ENCODE results near the gene UGP2.

UGP2 gene

DNA sequence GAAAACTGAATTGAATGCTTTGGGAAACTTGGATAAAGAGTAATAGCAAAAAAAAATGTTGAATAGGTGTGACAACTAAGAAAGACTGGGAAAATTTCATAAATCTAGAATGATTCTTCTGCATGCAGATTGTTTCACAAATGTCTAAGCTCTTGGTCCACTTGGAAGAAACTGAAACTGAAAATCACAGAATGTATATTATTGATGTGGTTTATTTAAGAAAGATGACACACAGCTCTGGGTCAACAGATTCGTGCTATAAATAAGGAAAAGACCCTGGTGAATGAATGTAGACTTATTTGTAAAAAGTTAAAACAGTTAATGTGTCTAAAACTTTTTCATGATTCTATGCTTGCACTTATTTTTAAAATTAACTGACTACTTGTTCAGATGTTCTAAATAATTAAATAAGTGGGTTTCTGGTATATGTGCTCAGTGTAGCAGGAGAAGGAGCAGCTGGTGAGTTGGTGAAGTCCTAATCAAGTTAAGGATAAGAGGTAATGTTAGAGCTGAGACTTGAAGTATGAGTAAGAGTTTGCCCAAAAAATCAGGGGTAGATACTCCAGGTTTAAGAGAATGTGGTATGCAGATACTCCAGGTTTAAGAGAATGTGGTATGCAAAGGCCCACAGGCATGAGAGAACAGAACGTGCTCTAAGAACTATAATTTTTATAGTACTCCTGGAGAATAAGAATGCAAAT is 24.5 kb downstream of the UGP2 start:
- no peaks in the 10 kb centered on the region for H3K9me3 ChIP-seq (ENCODE audit: insufficient read depth, low read length)
- TF ChIP-seq YY1 (IDR thresholded peaks at IDR 0.05; ENCODE audit: insufficient read depth, insufficient read length): no peak
- no peak for TF ChIP-seq SUZ12 (IDR thresholded peaks at IDR 0.05; ENCODE audit: extremely low read depth, insufficient read depth, insufficient read length)
- no peak for TF ChIP-seq ZNF274 (IDR thresholded peaks at IDR 0.05; ENCODE audit: low read depth, low read length)
- no peak for DNase-seq (ENCODE audit: low read depth, low spot score)
- H3K27me3 ChIP-seq (ENCODE audit: insufficient read depth, insufficient read length): no peaks in the 10 kb centered on the region
- no peaks in the 10 kb centered on the region for H3K4me1 ChIP-seq (ENCODE audit: insufficient read depth, insufficient read length)
- no peak overlapping the region for H3K4me3 ChIP-seq (ENCODE audit: insufficient read length, low read depth)
- peaks cover 40% of the 10 kb centered on the region for H3K36me3 ChIP-seq (ENCODE audit: insufficient read depth, insufficient read length, low read length)
- no peak overlapping the region for H3K9ac ChIP-seq (ENCODE audit: insufficient read length, low read depth)

DNA sequence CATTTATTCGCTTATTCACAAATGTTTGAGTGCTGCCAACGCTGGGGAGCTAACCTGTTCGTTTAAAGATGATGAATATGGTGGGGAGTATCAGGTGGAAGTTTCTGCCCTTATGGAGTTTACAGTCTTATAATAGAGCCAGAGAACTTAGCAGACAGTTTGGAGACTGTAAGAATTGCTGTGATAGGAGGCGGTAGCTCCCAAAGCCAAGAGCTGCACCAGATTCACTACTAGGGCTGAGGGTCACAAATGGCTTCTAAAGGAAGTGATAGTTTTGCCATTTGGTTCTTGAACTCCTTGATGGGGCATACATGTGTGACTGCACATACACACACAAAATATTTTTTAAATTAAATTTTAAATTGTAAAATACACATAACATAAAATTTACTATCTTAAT is 29.0 kb downstream of the UGP2 start:
- TF ChIP-seq SUZ12 (IDR thresholded peaks at IDR 0.05; ENCODE audit: extremely low read depth, insufficient read depth, insufficient read length) (no peak), YY1 (IDR thresholded peaks at IDR 0.05; ENCODE audit: insufficient read depth, insufficient read length) (no peak), ZNF274 (IDR thresholded peaks at IDR 0.05; ENCODE audit: low read depth, low read length) (no peak)
- Histone ChIP-seq H3K4me1 (ENCODE audit: insufficient read depth, insufficient read length) (no peaks in the 10 kb centered on the region), H3K9ac (ENCODE audit: insufficient read length, low read depth) (no peak overlapping the region), H3K36me3 (ENCODE audit: insufficient read depth, insufficient read length, low read length) (peaks cover 28% of the 10 kb centered on the region), H3K27me3 (ENCODE audit: insufficient read depth, insufficient read length) (no peaks in the 10 kb centered on the region), H3K4me3 (ENCODE audit: insufficient read length, low read depth) (no peak overlapping the region), H3K9me3 (ENCODE audit: insufficient read depth, low read length) (peaks cover 13% of the 10 kb centered on the region; the same call in 1 of the 2 replicates)
- DNase-seq (ENCODE audit: low read depth, low spot score): no peak

GRCh38 chr2:63871864-63872263 is 30.2 kb downstream of the UGP2 start:
- no peaks in the 10 kb centered on the region for H3K4me1 ChIP-seq (ENCODE audit: insufficient read depth, insufficient read length)
- peaks cover 35% of the 10 kb centered on the region for H3K36me3 ChIP-seq (ENCODE audit: insufficient read depth, insufficient read length, low read length)
- no peak overlapping the region for H3K9ac ChIP-seq (ENCODE audit: insufficient read length, low read depth)
- no peak for DNase-seq (ENCODE audit: low read depth, low spot score)
- H3K9me3 ChIP-seq (ENCODE audit: insufficient read depth, low read length): peaks cover 13% of the 10 kb centered on the region; the same call in 1 of the 2 replicates
- H3K27me3 ChIP-seq (ENCODE audit: insufficient read depth, insufficient read length): no peaks in the 10 kb centered on the region
- no peak for TF ChIP-seq ZNF274 (IDR thresholded peaks at IDR 0.05; ENCODE audit: low read depth, low read length)
- no peak overlapping the region for H3K4me3 ChIP-seq (ENCODE audit: insufficient read length, low read depth)

DNA sequence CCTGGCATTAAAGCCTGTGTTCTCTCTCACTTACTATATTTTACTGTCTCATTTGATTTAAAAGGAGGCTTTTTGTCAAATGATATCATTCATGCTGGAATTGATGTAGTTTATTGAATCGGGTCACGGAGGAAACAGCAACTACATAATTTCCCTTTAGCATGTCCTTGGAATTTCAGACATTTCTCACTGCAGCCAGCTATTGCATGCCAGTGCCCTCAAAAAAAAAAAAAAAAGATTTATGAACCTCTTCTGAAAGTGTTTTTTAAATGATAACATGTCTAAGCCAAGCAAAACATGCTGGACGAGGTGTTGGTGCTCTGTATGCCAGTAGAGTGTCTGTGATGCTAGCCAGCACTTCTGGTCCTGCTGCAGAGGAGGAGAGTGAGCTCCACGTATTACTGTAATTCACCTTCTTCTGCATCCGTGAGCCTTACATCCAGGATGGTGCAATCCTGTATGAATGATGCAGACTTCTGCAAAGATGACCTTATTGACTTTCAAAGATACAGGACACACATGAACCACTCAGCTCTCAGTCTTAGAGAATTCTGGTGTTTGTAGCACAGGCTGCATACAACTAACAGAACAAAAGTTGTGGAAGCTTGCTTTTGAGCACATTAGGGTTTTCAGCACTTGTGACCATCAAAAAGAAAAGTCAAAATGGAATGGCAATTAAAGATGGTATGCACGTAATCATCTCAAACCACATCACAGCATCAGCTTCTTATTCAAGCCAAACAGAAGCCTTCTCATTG is 31.1 kb downstream of the UGP2 start:
- TF ChIP-seq ZNF274 (IDR thresholded peaks at IDR 0.05; ENCODE audit: low read depth, low read length) (no peak), SUZ12 (IDR thresholded peaks at IDR 0.05; ENCODE audit: extremely low read depth, insufficient read depth, insufficient read length) (no peak), YY1 (IDR thresholded peaks at IDR 0.05; ENCODE audit: insufficient read depth, insufficient read length) (no peak)
- DNase-seq (ENCODE audit: low read depth, low spot score): no peak
- Histone ChIP-seq H3K27me3 (ENCODE audit: insufficient read depth, insufficient read length) (no peaks in the 10 kb centered on the region), H3K4me1 (ENCODE audit: insufficient read depth, insufficient read length) (no peaks in the 10 kb centered on the region), H3K4me3 (ENCODE audit: insufficient read length, low read depth) (no peak overlapping the region), H3K9ac (ENCODE audit: insufficient read length, low read depth) (no peak overlapping the region), H3K36me3 (ENCODE audit: insufficient read depth, insufficient read length, low read length) (peaks cover 38% of the 10 kb centered on the region), H3K9me3 (ENCODE audit: insufficient read depth, low read length) (peaks cover 13% of the 10 kb centered on the region; the same call in 1 of the 2 replicates)

- peaks cover 13% of the 10 kb centered on the region; the same call in 1 of the 2 replicates for H3K9me3 ChIP-seq (ENCODE audit: insufficient read depth, low read length)
- TF ChIP-seq YY1 (IDR thresholded peaks at IDR 0.05; ENCODE audit: insufficient read depth, insufficient read length): no peak
- TF ChIP-seq SUZ12 (IDR thresholded peaks at IDR 0.05; ENCODE audit: extremely low read depth, insufficient read depth, insufficient read length): no peak
- no peak for TF ChIP-seq ZNF274 (IDR thresholded peaks at IDR 0.05; ENCODE audit: low read depth, low read length)
- H3K36me3 ChIP-seq (ENCODE audit: insufficient read depth, insufficient read length, low read length): peaks cover 37% of the 10 kb centered on the region
- no peaks in the 10 kb centered on the region for H3K27me3 ChIP-seq (ENCODE audit: insufficient read depth, insufficient read length)
- no peak overlapping the region for H3K4me3 ChIP-seq (ENCODE audit: insufficient read length, low read depth)
- H3K4me1 ChIP-seq (ENCODE audit: insufficient read depth, insufficient read length): no peaks in the 10 kb centered on the region
- no peak overlapping the region for H3K9ac ChIP-seq (ENCODE audit: insufficient read length, low read depth)
- DNase-seq (ENCODE audit: low read depth, low spot score): no peak
Measured at GRCh38 chr2:63874204-63875130, 32.8 kb downstream of the UGP2 start.

- H3K9me3 ChIP-seq (ENCODE audit: insufficient read depth, low read length): peaks cover 13% of the 10 kb centered on the region; the same call in 1 of the 2 replicates
- no peak overlapping the region for H3K9ac ChIP-seq (ENCODE audit: insufficient read length, low read depth)
- peaks cover 37% of the 10 kb centered on the region for H3K36me3 ChIP-seq (ENCODE audit: insufficient read depth, insufficient read length, low read length)
- TF ChIP-seq YY1 (IDR thresholded peaks at IDR 0.05; ENCODE audit: insufficient read depth, insufficient read length) (no peak), SUZ12 (IDR thresholded peaks at IDR 0.05; ENCODE audit: extremely low read depth, insufficient read depth, insufficient read length) (no peak), ZNF274 (IDR thresholded peaks at IDR 0.05; ENCODE audit: low read depth, low read length) (no peak)
- no peak for DNase-seq (ENCODE audit: low read depth, low spot score)
- no peaks in the 10 kb centered on the region for H3K4me1 ChIP-seq (ENCODE audit: insufficient read depth, insufficient read length)
- H3K4me3 ChIP-seq (ENCODE audit: insufficient read length, low read depth): no peak overlapping the region
- no peaks in the 10 kb centered on the region for H3K27me3 ChIP-seq (ENCODE audit: insufficient read depth, insufficient read length)
Measured at GRCh38 chr2:63875131-63875527, 33.4 kb downstream of the UGP2 start.

Data from NT2/D1 (cell line).